Fibroblast of villous mesenchyme (primary cell): Measurements from ENCODE around the gene ORC2. TPM values are rescaled to one million over a fixed set of nuclear protein-coding genes. Genes with fewer than 3 reads are reported as not detected.
"Not testable (repeated sequence)": the region's sequence is repeated elsewhere in the genome, so short reads cannot be mapped to it uniquely, and the experiment has no call there.

Source experiments
- DNase-seq: peaks from one replicate; pipeline ENCODE4 v3.0.0-alpha.2; 2010; ENCODE audit warnings: low read depth
- H3K4me3 ChIP-seq: 2 replicates; pipeline ENCODE4 v1.5.1; 2011; ENCODE audit warnings: low read depth, mild to moderate bottlenecking, low read length
- CTCF ChIP-seq: IDR thresholded peaks from 2 replicates; pipeline ENCODE4 v1.5.1; 2012; ENCODE audit warnings: low read depth, mild to moderate bottlenecking, low read length; ENCODE audit not compliant: insufficient read depth
- total RNA-seq: library from RNA; depleted of rRNA; stranded (reverse); fragments of >200 nt; gene quantifications from 2 replicates; pipeline ENCODE4 v1.2.3, GENCODE V29; 2012

Gene ORC2
- total RNA-seq, 1 donor = 22.5 TPM

GRCh38 chr2:200966770-200967169, 3.3 kb upstream of the ORC2 start:
- H3K4me3 ChIP-seq = no peak overlapping the region
- peak; percentile 78 for DNase-seq
- TF ChIP-seq CTCF = no peak

DNA sequence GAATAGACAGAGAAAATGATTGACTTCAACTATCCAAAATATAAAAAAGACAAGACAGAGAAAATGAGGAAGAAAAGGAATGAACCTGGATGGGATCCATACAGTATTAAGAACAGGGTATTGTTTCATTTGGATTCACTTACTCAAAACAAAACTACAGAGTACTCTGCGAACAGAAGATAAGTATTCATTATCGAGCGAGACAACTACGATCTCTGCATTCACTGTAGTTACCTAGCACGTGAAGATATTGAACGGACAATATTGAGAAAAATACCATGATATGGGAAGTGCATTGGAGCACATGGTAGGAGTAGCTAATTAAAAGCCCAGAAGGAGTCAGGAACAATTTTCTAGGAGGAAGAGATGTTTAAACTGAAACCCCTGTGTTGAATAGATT, 1.0 kb upstream of the ORC2 start:
- no peak for DNase-seq
- H3K4me3 ChIP-seq = peak overlapping the region; percentile 96
- TF ChIP-seq CTCF = no peak

- DNase-seq = not testable (repeated sequence)
- H3K4me3 ChIP-seq = peak overlapping the region; percentile 96
Observed at GRCh38 chr2:200963918-200964252, 425 bp upstream of the ORC2 start.

GRCh38 chr2:200962811-200963123, 693 bp downstream of the ORC2 start:
- peak overlapping the region; percentile 96 for H3K4me3 ChIP-seq
- no peak for DNase-seq
- no peak for TF ChIP-seq CTCF

DNA sequence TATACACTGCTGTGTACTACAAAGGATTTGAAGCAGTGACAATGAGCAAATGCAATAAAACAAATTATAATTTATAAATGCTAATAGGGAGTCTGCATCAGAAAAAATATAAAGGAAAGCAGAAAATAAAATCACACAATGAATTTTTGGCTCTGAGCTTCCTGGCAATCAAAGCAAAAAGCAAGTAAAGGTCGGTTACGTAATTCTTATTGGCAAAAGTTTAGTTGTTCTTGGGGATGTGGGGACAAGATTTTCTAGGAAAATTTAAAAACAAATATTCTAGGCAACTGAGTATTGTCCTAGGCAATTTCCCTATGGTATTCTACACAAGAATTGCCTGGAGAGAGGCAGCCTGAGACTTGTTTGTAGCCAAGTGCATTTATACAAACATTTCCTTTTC, 1.8 kb downstream of the ORC2 start:
- no peak overlapping the region for H3K4me3 ChIP-seq
- DNase-seq = no peak
- no peak for TF ChIP-seq CTCF

- no peak for TF ChIP-seq CTCF
- DNase-seq = no peak
- no peak overlapping the region for H3K4me3 ChIP-seq
Observed at GRCh38 chr2:200950378-200950777, 13.1 kb downstream of the ORC2 start.

DNA sequence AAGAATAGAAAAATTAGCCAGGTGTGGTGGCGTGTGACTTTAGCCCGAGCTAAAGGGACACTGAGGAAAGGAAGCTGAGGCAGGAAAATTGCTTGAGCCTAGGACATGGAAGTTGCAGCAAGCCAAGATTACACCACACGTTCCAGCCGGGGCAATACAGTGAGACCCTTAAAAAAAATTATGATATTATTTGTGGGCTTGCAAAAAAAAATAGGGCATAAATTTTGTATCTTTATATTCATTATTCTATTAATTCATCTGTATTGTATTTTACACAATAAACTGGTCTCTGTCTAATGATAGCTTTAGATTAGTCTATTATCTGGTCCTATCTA, 18.1 kb downstream of the ORC2 start:
- no peak overlapping the region for H3K4me3 ChIP-seq
- TF ChIP-seq CTCF = no peak
- DNase-seq = no peak
